Amniotic stem cell (primary cell): ENCODE data around the gene FHOD3.

Experiments used
- DNase-seq: peaks from one replicate; lab custom pipeline; 2025; lab: John Stamatoyannopoulos, UW

The FHOD3 gene

DNA sequence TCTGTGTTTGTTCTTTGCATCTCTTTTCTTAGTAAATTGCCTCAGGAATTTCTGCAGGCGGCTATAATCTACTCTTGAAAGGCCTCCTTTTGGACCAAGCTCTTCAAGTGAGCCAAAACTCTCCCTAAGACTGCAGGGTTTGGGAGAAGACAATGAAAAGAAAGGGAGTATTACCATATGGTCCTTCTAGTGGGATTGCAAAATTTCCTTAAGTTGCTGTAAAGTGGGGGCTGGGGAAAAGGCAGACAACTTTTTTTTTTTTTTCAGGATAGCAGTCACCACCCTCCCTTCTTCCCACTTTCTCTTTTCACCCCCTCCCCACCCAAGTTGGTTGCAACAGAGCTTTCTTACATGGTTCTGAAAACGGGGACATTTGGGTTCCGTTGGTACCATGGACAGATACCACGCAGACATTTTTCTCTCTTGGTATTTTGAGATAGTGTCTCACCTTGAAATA is 183.7 kb downstream of the FHOD3 start:
- no peak for DNase-seq

DNA sequence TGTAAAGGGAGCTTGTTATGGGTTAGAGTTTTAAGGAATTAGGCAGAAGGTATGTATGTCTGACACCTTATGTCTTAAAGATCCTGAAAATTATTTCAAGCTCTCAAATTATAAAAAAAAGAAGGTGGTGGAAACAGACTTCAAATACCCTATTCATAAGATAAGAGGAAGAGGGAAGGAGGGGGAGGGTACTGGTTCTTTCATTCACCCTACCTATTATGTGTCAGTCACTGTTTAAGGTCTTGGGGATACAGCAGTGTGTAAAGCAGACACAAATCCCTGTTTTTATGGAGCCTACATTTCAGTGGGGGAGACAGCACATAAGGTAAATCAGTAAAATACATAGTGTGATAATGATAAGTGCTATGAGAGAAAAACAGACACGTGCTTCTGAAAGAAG is 184.4 kb downstream of the FHOD3 start:
- no peak for DNase-seq

DNA sequence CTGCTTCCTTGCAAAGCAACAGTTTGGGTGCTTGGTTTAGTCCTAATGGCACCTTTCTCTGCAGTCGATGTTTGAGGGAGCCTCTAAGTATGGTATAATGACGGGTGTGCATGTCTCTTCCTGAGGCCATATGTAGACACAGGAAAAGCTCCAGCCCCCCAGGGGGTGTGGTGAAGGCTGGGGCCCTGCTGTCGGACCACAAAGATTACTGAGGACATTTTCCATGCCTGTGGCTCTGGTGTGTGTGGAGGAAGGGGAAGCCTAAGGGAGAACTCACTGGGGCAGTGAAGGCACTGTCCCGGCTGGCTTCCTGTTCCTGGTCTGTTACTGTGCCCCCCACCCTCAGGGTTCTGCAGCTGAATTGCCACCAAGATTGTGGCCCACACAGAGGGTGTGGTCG is 187.1 kb downstream of the FHOD3 start:
- no peak for DNase-seq

DNA sequence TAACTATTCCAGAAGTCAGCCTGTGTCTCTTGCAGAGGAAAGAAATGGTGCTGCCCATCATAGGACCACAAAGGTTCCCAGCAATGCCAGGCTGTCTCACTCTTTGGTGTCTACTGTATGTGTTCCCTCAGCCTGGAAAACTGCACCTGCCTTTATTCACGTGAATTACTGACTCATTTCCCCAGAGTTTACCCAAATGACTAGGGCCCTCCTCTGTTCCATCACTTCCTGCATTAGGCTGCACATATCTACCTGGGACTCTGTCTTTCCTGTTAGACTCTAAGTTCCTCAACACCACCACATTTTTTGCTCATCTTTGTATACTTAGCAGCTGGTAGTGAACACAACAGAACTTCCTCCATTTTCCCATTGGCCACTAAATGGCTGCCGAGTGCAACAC is 188.3 kb downstream of the FHOD3 start:
- no peak for DNase-seq

DNA sequence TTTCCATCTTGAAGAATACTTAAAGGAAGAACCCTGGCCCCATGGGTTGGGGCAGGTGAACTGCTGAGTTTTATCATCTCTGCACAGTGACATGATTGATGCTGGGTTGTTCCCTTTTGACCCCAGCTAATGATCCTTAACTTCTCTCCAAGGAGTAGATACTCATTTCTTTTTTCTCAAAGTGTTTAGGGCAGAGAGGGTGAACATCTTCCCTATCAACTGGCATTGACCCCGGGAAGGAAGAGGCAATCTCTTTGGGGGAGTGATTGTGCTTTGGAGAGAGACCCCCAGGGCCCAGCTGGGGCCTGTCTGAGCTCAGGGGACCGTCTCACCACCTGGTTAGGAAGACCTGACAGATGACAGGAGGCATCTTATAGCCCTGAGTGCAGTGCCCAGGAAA is 190.6 kb downstream of the FHOD3 start:
- DNase-seq = no peak

DNA sequence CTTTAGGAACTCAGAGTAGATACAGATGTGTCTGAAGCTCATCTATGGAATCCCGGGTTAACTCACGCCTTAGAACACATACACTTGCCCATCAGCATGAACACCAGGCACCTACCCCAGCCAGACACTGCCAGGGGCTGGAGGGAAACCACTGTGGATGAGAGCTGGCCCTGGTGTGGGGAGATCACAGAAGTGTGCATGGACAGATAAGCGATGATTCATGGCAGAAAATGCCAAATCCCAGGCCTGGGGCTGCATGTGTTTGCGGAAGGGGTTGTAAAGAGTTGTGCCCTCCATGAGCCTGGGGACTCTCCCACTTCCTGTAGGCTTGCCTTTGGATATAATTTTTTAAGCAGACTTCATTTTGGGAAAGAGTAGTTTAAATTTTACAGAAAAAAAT is 193.4 kb downstream of the FHOD3 start:
- DNase-seq = no peak

DNA sequence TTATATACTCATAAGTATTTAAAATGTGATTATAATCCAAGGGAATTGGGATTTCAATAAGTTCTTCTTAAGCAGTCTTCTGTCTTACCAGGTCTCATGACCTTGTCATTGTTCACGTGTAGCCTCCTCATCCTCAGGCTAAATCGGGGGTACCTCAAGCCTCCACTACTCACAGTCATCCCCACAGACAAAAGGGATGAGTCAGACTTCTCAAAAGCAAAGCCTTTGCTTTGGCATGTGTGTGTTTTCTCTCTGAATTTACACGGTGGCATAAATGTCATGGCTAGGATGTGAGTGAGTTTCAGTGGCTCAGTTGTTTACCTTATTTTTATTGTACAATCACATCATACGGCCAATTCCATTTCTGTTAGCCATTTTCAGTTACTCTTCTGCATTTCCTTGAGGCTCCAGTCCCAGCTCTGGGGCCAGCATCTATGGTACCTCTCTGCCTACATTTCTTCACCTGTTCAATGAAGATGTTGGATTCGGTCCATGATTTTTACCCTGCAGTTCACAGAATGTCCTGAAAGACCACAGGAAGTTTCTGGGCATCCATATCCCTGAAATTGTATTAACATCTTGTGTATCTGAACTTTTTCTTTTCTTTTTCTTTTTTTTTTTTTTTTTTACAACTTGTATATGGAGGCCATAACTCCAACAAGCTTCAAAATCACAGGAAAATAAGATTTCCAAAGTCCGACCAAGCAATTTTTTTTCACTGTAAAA is 195.3 kb downstream of the FHOD3 start:
- DNase-seq = no peak

DNA sequence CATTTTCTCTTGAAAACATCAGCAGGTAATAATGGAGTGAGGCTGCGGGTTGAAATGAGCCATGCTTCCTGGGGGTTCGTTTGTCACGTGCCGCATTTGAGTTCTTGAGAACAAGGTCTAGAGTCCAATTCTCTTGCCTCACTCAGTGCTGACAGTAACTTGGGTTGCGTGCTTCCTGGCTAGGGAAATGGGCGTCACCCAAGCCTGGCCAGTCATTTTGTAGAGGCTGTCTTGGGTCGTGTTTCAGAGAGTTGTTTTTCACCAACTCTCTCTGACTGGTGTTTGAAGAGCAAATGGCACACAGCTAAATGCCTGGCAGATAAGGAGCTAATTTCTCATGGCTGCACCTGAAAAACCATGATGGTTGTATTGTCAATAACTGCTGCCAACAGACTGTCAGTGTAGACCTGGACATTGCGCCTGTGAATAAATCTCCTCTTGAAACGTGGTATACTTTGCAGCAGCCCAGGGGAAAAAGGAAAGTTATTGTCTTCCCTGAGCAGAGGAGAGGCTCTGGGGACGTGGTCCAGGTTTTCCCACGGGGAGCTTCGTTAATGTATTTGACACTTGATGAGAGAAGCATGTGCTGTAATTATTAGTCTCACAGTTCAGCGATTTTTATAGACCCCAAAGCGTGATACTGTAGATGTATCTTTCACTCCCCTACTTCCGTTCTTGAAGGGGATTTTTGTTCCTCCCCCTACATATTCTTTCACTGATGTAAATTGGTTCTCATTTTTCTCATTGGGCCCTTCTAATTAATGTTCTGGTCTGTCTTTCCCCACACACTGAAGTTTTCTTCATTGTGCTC is 196.0 kb downstream of the FHOD3 start:
- no peak for DNase-seq

DNA sequence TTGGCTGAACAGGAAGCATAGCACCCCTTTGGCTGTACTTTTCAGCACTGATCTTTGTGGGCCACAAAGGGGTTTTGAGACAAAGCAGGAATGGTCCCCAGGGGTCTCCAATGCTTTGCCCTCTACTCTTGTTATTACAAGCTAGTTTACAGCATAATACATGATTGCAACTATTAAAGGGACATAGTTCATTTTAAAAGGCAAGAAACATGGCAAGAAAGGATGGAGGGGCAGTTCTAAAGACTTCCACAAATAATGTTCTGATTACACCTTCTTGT is 196.6 kb downstream of the FHOD3 start:
- no peak for DNase-seq

DNA sequence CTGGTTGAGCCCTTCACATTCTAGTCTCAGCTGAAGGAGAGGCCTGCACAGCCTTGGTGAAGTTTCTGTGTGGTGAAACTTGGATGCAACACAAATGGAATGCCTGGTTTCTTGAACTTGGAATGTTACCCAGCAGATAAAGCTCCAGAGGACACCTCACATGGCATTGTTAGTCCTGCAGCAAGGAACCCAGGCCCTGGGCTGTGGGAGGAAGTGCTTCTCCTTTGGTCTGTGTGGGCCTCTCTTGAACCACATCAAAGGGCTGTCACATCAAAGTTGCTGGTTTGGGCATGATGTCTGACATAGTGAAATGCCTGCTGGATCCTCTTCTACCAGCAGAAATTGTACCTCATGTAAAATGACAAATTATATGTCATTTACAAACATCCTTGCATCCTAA is 198.5 kb downstream of the FHOD3 start:
- DNase-seq = no peak

DNA sequence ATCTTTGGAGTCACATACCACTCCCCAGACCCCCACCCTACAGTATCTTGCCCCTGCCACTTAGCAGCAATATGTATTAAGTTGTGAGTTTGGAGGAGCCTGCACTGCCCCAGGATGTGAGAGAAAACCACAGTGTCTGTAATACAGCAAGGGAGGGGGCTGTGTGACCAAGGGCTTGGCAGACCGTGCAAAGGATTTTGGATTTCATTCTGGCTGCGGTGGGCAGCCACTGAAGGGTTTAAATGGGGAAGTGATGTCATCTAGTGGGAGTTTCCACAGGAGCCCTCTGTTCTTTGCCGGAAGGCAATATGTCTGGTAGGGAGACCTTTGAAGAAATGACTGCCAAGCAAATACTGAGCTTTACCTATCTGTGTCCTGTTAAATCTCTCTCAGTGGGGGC is 202.4 kb downstream of the FHOD3 start:
- DNase-seq = no peak

DNA sequence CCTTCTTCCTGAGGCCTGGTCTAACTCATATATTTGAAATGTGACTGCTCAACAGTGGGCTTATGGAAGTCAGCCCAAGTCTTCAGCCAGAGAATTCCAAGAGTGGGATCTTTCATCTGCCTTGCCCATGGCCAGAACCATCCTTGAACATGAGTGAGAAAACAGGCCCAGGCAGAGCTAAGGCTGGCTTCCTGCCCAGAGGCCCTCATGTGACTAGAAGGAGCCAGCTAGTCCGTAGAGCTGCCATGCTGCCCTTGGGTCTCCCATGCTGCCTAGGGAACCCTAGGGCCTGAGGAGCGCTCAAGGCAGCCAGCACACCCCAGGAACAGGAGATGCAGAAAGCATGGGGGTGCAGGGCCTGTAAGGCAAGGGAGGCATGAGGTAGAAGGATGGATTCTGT is 203.6 kb downstream of the FHOD3 start:
- DNase-seq = no peak

DNA sequence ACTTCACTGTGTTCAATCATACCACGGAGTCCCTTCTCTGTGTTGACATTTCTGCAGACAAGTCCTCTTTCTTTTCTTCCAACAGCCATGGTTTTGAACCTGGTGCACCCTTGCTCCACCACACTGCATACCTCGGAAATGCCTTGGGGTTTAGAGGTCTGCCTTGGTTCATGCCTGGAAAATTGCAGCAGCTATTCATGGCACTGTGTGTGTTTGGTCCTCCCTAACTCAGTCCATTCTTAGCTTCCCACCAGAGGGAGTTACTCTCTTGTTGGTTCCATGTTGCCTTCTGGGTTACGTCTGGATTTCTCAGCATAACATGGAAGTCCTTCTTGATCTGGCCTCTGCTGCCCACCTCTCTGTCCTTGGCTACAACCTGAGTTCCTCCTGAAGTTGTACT is 206.0 kb downstream of the FHOD3 start:
- no peak for DNase-seq

DNA sequence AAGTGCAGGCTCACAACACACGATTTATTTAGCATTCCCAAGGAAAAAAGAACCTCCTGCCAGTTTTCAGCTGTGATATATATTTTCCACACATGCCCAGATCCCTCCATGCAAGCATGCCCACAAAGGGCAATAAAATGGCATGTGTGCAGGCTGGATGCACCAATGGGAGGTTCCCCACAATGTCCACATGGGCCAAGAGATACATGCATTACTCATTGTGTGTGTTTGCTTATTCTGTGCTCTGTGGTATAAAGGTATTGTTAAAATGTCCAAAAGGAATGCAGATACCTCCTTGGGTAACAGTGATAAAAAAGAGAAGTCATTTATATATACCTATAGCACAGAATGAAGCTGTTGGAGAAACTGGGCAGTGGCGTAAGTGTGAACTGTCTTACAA is 207.4 kb downstream of the FHOD3 start:
- DNase-seq = no peak

DNA sequence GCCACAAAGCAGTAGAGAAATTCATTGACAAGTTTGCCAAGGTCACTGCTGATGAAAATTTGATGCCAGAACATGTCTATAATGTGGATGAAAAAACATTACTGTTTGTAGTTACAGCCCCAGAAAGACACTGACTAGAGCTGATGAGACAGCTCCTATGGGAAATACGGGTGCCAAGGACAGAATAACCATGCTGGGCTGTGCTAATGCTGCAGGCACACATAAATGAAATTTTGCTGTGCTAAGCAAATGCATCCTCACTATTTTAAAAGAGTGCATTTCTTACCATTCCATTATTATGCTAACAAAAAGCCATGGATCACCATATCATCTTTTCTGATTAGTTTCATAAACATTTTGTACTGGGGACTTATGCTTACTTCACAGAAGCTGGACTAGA is 208.2 kb downstream of the FHOD3 start:
- no peak for DNase-seq

DNA sequence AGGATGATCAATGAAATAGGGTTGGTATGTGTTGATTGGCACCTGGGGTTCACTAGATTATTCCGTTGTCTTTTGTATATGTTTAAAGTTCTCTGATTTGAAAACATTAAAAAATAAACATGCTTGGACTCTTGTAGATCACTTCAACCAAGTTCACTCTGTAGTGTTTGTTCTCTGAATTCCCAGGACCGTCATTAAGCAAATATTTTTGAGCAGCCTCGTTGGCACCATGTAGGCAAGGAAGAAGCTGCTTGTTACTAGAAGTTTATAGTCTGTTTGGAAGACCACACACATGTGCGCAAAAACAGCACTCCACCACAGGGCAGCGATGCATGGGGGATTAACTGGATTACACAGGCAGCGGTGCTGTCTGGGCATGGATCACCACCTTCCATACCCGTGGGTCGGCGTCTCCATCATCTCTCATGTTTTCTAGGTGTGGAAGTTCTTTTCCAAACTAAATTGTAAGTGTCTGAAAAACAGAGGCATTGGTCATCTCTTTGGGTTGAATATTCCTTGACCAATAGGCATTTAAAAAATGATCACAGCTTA is 212.2 kb downstream of the FHOD3 start:
- DNase-seq = no peak

DNA sequence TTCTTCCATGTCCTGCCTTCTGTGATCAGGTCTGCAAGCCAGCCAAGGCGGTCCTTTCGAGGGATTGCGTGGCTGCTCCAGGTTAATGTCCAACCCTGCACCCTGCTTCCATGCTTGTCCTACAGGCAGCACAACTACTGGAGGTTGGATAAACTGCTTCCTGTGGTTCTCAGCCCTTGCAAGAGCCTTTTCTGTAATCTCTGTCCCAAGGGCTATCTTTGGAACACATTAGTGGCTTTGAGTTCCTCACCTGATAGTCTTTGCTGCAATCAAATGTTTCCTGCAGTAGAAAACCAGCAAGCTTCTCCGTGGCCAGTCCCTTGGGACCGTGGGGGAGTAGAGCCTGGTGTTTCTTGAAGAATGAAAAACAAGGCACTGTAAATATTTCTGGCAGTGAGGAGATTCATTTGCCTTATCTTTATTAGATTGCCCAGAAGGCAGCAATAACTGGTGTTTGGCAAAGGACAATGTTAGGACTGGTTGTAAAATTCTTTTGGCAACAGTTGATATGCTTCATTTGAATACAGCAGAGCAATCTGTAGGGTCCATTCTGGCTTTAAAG is 214.4 kb downstream of the FHOD3 start:
- no peak for DNase-seq

DNA sequence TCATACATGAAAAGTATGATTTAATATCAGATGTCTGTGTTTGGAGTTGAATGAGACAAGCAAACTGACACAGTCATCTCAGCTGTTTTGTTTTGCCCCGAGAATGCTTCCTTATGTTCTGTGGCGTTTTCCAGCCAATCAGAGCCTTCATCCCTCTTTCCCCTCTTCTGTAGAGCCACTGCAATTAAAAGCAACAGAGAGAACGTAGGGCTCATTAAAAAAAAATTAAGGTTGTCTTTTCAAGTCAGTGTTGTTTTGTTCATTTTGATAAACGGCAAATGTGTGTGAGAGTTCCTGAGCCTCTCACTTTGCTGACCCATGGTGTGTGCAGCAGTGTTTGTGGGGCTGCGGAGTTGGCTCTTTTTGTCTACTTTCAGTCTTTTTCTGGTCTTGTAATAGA is 216.0 kb downstream of the FHOD3 start:
- no peak for DNase-seq

DNA sequence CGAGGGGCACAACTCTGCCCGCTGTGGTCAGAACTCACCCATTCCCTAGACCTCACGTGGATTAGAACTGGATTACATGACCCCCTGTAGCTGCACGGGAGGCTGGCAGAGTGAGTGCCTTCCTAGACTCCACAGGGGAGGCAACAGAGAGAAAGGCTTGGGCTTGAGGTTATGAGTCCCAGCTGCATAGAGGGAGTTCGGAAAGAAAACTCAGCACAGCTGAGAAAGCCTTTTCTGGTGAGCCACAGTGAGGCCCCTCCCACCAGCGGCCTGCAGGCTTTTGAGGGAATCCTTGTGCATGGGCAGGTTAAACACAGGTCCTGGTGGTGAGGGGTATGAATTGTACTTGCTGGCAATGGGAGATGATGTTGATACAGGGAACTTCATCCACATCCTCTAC is 217.3 kb downstream of the FHOD3 start:
- no peak for DNase-seq

DNA sequence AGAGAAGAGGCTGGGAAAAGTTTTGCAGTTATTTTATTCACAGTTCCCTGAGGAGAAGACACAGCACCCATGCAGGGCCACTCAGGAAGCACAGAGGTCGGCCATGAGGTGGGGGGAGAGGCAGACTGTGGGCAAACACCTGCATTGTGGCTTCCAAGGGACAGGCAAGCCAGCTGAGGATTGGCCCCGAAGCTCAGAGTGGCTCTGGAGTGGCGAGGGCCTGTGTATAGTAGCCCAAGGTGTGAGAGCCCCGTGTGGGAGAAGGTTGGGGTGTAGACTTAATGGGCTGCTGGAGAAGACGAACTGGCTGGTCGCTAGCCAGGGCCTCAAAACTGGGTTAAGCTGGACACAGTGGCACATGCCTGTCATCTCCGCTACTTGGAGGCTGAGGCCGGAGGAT is 218.7 kb downstream of the FHOD3 start:
- DNase-seq = no peak

DNA sequence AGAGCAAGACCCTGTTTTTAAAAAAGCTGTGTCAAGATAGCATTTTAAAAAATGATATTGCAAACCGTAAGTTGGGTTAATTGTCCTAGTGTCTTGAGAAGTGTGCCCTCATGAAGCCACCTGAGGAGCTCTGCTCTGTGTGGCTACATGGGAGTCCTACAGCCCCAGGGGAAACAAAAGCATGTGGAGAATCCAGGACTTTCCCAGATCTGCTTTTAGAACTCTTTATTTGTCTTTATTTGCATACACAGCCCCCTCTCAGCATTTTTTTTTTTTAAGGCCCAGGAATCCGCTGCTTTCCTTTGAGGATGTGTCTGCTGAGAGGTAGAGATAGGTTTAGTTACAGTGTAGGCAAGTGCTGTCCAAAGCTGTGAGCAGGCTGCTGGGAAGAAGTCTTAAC is 219.2 kb downstream of the FHOD3 start:
- no peak for DNase-seq

DNA sequence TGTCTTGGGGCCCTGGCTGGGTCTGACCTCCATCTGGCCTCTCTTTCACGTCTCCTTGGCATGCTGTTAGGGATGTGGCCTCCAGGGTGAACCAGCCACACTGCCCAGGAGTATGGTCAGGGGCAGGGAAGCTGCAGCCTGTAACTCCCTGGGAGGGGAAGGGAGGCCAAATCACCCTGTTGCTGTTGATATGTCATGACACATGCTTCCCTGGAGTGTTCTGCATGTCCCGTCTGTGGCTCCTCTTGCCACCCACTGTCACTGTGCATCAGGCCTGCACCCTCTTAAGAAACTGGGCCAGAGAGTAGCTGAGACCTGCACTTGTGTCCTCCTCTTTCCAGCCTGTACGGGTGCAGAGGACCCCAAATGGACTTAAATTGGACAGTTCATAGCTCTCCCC is 221.3 kb downstream of the FHOD3 start:
- no peak for DNase-seq

DNA sequence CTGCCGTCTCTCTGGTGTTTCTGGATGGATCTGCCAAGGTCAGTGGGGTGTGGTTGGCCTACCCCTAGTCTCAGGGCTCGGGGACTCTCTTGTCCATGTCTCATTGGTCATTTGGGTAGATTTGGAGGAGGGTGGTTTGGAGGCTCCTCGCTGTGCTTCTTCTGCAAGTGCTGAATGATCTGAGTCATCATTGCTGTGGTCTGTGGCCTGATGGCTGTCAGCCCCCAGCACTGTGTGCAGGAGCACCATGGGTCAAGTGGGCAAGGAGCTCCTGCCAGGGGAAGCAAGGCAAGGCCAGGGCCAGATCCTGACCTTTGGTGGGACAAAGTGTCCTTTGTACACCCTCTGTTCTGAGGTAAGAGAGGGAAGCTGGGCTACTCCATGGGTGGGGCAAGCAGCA is 221.8 kb downstream of the FHOD3 start:
- no peak for DNase-seq
